GM23338 (cell line): ENCODE measurements around the gene CCDC160. TPM values are rescaled to one million over a fixed set of nuclear protein-coding genes. Genes with fewer than 3 reads are reported as not detected.

Source experiments
- ATAC-seq: fragments of 200-7000 bp; cut with Tn5 transposase; 3 replicates; pipeline ENCODE4 v1.9.1; 2020
- DNase-seq: peaks from one replicate; pipeline ENCODE4 v3.0.0-alpha.2; 2015; ENCODE audit warnings: low spot score
- H2AFZ ChIP-seq: fragments of 200-600 bp; sonication (generic); 2 replicates; pipeline ENCODE4 v1.8.0; 2016; ENCODE audit warnings: antibody characterized with exemption, mild to moderate bottlenecking, moderate library complexity
- H3F3A ChIP-seq: fragments of 200-600 bp; sonication (generic); replicated peaks from 2 replicates; pipeline ENCODE4 v1.8.0; 2017; ENCODE audit warnings: antibody characterized with exemption, mixed run types, low read depth
- H3K27ac ChIP-seq: fragments of 200-600 bp; sonication (generic); 2 replicates; pipeline ENCODE4 v1.6.1; 2016; ENCODE audit warnings: low read depth
- H3K27me3 ChIP-seq: fragments of 200-600 bp; sonication (generic); 2 replicates; pipeline ENCODE4 v1.8.0; 2016; ENCODE audit warnings: mild to moderate bottlenecking, mixed run types, moderate library complexity; ENCODE audit not compliant: insufficient read depth
- H3K36me3 ChIP-seq: fragments of 200-600 bp; sonication (generic); 2 replicates; pipeline ENCODE4 v1.8.0; 2016; ENCODE audit warnings: mild to moderate bottlenecking; ENCODE audit not compliant: insufficient read depth
- H3K4me1 ChIP-seq: fragments of 200-600 bp; sonication (generic); 2 replicates; pipeline ENCODE4 v1.8.0; 2016; ENCODE audit warnings: mild to moderate bottlenecking, moderate library complexity; ENCODE audit not compliant: insufficient read depth
- H3K4me2 ChIP-seq: fragments of 200-600 bp; sonication (generic); 2 replicates; pipeline ENCODE4 v1.7.1; 2017; ENCODE audit warnings: mixed run types
- H3K4me3 ChIP-seq: fragments of 200-600 bp; sonication (generic); 2 replicates; pipeline ENCODE4 v1.6.1; 2016; ENCODE audit warnings: mixed run types
- H3K79me2 ChIP-seq: fragments of 200-600 bp; sonication (generic); replicated peaks from 2 replicates; pipeline ENCODE4 v1.8.0; 2017; ENCODE audit warnings: mild to moderate bottlenecking; ENCODE audit not compliant: insufficient read depth
- H3K9me2 ChIP-seq: fragments of 200-600 bp; sonication (generic); 2 replicates; pipeline ENCODE4 v1.8.0; 2017; ENCODE audit not compliant: insufficient read depth
- H4K20me1 ChIP-seq: fragments of 200-600 bp; sonication (generic); replicated peaks from 2 replicates; pipeline ENCODE4 v1.8.0; 2017; ENCODE audit warnings: mild to moderate bottlenecking; ENCODE audit not compliant: insufficient read depth
- H3K27ac Mint-ChIP-seq: 2 replicates; pipeline ENCODE4 v1.8.0; 2020; ENCODE audit warnings: inconsistent platforms, mild to moderate bottlenecking, moderate library complexity, mixed read lengths
- H3K27me3 Mint-ChIP-seq: 3 replicates; pipeline ENCODE4 v1.8.0; 2022; ENCODE audit warnings: low read depth, mild to moderate bottlenecking, moderate library complexity, mixed read lengths, inconsistent platforms; ENCODE audit not compliant: insufficient read depth, poor library complexity
- H3K36me3 Mint-ChIP-seq: 3 replicates; pipeline ENCODE4 v1.8.0; 2021; ENCODE audit warnings: low read depth, mild to moderate bottlenecking, inconsistent platforms, moderate library complexity, mixed read lengths
- H3K4me1 Mint-ChIP-seq: 3 replicates; pipeline ENCODE4 v1.8.0; 2020; ENCODE audit warnings: mild to moderate bottlenecking, inconsistent platforms, mixed read lengths
- H3K4me3 Mint-ChIP-seq: 3 replicates; pipeline ENCODE4 v1.8.0; 2021; ENCODE audit warnings: moderate library complexity, mild to moderate bottlenecking, inconsistent platforms, mixed read lengths
- H3K9me3 Mint-ChIP-seq: 3 replicates; pipeline ENCODE4 v1.8.0; 2020; ENCODE audit warnings: moderate library complexity, mild to moderate bottlenecking, inconsistent platforms, mixed read lengths
- CREB1 ChIP-seq: fragments of 250-450 bp; sonication (Bioruptor Pico); IDR thresholded peaks from 2 replicates; pipeline ENCODE4 v1.5.0; 2020; ENCODE audit warnings: low read depth, mild to moderate bottlenecking, moderate library complexity
- EZH2 ChIP-seq: fragments of 200-600 bp; sonication (generic); IDR thresholded peaks from one replicate; pipeline ENCODE4 v1.8.0; 2017; ENCODE audit warnings: antibody characterized with exemption, mild to moderate bottlenecking, low read depth; ENCODE audit not compliant: unreplicated experiment
- EZH2phosphoT487 ChIP-seq: fragments of 200-600 bp; sonication (generic); IDR thresholded peaks from one replicate; pipeline ENCODE4 v1.8.1; 2018; ENCODE audit warnings: antibody characterized with exemption; ENCODE audit not compliant: unreplicated experiment
- JUNB ChIP-seq: IDR thresholded peaks from one replicate; pipeline ENCODE4 v1.6.1; 2016; ENCODE audit warnings: antibody characterized with exemption; ENCODE audit not compliant: unreplicated experiment
- NANOG ChIP-seq: IDR thresholded peaks from 2 replicates; pipeline ENCODE4 v1.6.1; 2016; ENCODE audit warnings: antibody characterized with exemption, borderline replicate concordance
- POLR2AphosphoS5 ChIP-seq: IDR thresholded peaks from 2 replicates; pipeline ENCODE4 v1.6.1; 2016; ENCODE audit warnings: antibody characterized with exemption, low read depth
- STAT1 ChIP-seq: IDR thresholded peaks from one replicate; pipeline ENCODE4 v1.6.1; 2016; ENCODE audit warnings: antibody characterized with exemption; ENCODE audit not compliant: unreplicated experiment
- ZNF114 ChIP-seq: fragments of 250-450 bp; sonication (Bioruptor Pico); IDR thresholded peaks from 2 replicates; pipeline ENCODE4 v1.5.0; 2020; ENCODE audit warnings: mild to moderate bottlenecking, moderate library complexity
- ZNF331 ChIP-seq: fragments of 250-450 bp; sonication (Bioruptor Pico); IDR thresholded peaks from 2 replicates; pipeline ENCODE4 v1.5.0; 2020; ENCODE audit warnings: low read depth, mild to moderate bottlenecking, moderate library complexity
- polyA plus RNA-seq: library from polyadenylated mRNA; unstranded; fragments of >200 nt; fragmentation: Nextera tagmentation; extraction: Ambion mirVana; gene quantifications from 2 replicates; pipeline ENCODE4 v1.2.1, GENCODE V29; 2016
- total RNA-seq: library from RNA; depleted of rRNA; stranded (reverse); fragments of >200 nt; shearing (Covaris generic); gene quantifications from 2 replicates; pipeline ENCODE4 v1.2.3, GENCODE V29; 2014
- TF ChIP-seq, protein P1 (sequence below): IDR thresholded peaks from 2 replicates; pipeline ENCODE4 v1.6.1; 2016; ENCODE audit warnings: antibody characterized with exemption
- TF ChIP-seq, protein P2 (sequence below): IDR thresholded peaks from one replicate; pipeline ENCODE4 v1.6.1; 2018; ENCODE audit warnings: antibody characterized with exemption; ENCODE audit not compliant: unreplicated experiment
- TF ChIP-seq, protein P3 (sequence below), 2 experiments: fragments of 200-600 bp in 1 of 2; sonication (generic) in 1 of 2; conservative IDR thresholded peaks; 2 replicates each; pipeline versions ENCODE4 v1.5.1 to v1.6.1; 2016 to 2017; ENCODE audit warnings: antibody characterized with exemption in 2 of 2, low read depth in 2 of 2, mild to moderate bottlenecking in 2 of 2, moderate library complexity in 1 of 2
- TF ChIP-seq, protein P4 (sequence below): fragments of 250-450 bp; sonication (Bioruptor Pico); IDR thresholded peaks from 2 replicates; pipeline ENCODE4 v1.5.0; 2020; ENCODE audit warnings: mild to moderate bottlenecking, moderate library complexity

Gene CCDC160
- total and polyA plus RNA-seq, 2 experiments from 2014 or later, result 2.7 to 6.9 TPM

DNA sequence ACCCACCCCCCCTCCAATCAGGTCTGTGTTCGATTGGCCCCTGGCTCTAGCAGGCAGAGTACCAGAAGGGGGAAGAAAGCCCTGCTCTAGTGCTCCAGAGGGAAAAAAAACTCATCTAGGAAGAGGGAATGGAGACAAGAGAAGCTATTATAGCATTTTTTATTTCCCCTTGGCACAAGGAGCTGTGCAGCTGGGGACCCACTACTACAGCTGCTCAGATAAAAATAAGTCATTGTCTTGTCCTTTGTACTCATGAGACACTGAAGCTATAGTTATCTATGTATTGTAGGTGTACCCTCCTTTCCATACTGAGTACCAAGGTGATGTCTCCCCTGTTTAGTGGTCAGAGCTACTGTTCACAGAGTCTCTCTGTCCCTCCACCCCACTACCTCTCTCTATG, 14.3 kb downstream of the CCDC160 start:
- Histone ChIP-seq H3K4me1 (peaks cover 4% of the 10 kb centered on the region; the same call in 1 of the 2 replicates), H3K27ac (no peak overlapping the region), H2AFZ (no peak overlapping the region), H3K79me2 (no peaks in the 10 kb centered on the region), H3K4me2 (no peak overlapping the region), H3K9me2 (no peaks in the 10 kb centered on the region), H3K36me3 (no peaks in the 10 kb centered on the region), H3K27me3 (no peaks in the 10 kb centered on the region), H4K20me1 (no peaks in the 10 kb centered on the region), H3F3A (no peaks in the 10 kb centered on the region), H3K4me3 (no peak overlapping the region)
- Mint-ChIP-seq H3K4me1 (peaks cover 14% of the 10 kb centered on the region), H3K27ac (no peak overlapping the region), H3K27me3 (no peaks in the 10 kb centered on the region), H3K9me3 (no peaks in the 10 kb centered on the region), H3K36me3 (no peaks in the 10 kb centered on the region; the same call in 2 of the 3 replicates), H3K4me3 (no peak overlapping the region)
- TF ChIP-seq, protein P1, sequence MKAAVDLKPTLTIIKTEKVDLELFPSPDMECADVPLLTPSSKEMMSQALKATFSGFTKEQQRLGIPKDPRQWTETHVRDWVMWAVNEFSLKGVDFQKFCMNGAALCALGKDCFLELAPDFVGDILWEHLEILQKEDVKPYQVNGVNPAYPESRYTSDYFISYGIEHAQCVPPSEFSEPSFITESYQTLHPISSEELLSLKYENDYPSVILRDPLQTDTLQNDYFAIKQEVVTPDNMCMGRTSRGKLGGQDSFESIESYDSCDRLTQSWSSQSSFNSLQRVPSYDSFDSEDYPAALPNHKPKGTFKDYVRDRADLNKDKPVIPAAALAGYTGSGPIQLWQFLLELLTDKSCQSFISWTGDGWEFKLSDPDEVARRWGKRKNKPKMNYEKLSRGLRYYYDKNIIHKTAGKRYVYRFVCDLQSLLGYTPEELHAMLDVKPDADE, result no peak
- no peak for TF ChIP-seq EZH2
- TF ChIP-seq JUNB, result no peak
- TF ChIP-seq, protein P2, sequence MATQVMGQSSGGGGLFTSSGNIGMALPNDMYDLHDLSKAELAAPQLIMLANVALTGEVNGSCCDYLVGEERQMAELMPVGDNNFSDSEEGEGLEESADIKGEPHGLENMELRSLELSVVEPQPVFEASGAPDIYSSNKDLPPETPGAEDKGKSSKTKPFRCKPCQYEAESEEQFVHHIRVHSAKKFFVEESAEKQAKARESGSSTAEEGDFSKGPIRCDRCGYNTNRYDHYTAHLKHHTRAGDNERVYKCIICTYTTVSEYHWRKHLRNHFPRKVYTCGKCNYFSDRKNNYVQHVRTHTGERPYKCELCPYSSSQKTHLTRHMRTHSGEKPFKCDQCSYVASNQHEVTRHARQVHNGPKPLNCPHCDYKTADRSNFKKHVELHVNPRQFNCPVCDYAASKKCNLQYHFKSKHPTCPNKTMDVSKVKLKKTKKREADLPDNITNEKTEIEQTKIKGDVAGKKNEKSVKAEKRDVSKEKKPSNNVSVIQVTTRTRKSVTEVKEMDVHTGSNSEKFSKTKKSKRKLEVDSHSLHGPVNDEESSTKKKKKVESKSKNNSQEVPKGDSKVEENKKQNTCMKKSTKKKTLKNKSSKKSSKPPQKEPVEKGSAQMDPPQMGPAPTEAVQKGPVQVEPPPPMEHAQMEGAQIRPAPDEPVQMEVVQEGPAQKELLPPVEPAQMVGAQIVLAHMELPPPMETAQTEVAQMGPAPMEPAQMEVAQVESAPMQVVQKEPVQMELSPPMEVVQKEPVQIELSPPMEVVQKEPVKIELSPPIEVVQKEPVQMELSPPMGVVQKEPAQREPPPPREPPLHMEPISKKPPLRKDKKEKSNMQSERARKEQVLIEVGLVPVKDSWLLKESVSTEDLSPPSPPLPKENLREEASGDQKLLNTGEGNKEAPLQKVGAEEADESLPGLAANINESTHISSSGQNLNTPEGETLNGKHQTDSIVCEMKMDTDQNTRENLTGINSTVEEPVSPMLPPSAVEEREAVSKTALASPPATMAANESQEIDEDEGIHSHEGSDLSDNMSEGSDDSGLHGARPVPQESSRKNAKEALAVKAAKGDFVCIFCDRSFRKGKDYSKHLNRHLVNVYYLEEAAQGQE, result no peak
- no peak for TF ChIP-seq POLR2AphosphoS5
- TF ChIP-seq STAT1, result no peak
- TF ChIP-seq ZNF114 (CRISPR knock-in tag), result no peak
- no peak for TF ChIP-seq NANOG
- TF ChIP-seq, protein P3, sequence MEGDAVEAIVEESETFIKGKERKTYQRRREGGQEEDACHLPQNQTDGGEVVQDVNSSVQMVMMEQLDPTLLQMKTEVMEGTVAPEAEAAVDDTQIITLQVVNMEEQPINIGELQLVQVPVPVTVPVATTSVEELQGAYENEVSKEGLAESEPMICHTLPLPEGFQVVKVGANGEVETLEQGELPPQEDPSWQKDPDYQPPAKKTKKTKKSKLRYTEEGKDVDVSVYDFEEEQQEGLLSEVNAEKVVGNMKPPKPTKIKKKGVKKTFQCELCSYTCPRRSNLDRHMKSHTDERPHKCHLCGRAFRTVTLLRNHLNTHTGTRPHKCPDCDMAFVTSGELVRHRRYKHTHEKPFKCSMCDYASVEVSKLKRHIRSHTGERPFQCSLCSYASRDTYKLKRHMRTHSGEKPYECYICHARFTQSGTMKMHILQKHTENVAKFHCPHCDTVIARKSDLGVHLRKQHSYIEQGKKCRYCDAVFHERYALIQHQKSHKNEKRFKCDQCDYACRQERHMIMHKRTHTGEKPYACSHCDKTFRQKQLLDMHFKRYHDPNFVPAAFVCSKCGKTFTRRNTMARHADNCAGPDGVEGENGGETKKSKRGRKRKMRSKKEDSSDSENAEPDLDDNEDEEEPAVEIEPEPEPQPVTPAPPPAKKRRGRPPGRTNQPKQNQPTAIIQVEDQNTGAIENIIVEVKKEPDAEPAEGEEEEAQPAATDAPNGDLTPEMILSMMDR (conservative IDR thresholded peaks at IDR 0.05; ENCODE audit: low read depth in 2 of 2), result no peak
- no peak for TF ChIP-seq ZNF331
- no peak for TF ChIP-seq EZH2phosphoT487
- TF ChIP-seq, protein P4, sequence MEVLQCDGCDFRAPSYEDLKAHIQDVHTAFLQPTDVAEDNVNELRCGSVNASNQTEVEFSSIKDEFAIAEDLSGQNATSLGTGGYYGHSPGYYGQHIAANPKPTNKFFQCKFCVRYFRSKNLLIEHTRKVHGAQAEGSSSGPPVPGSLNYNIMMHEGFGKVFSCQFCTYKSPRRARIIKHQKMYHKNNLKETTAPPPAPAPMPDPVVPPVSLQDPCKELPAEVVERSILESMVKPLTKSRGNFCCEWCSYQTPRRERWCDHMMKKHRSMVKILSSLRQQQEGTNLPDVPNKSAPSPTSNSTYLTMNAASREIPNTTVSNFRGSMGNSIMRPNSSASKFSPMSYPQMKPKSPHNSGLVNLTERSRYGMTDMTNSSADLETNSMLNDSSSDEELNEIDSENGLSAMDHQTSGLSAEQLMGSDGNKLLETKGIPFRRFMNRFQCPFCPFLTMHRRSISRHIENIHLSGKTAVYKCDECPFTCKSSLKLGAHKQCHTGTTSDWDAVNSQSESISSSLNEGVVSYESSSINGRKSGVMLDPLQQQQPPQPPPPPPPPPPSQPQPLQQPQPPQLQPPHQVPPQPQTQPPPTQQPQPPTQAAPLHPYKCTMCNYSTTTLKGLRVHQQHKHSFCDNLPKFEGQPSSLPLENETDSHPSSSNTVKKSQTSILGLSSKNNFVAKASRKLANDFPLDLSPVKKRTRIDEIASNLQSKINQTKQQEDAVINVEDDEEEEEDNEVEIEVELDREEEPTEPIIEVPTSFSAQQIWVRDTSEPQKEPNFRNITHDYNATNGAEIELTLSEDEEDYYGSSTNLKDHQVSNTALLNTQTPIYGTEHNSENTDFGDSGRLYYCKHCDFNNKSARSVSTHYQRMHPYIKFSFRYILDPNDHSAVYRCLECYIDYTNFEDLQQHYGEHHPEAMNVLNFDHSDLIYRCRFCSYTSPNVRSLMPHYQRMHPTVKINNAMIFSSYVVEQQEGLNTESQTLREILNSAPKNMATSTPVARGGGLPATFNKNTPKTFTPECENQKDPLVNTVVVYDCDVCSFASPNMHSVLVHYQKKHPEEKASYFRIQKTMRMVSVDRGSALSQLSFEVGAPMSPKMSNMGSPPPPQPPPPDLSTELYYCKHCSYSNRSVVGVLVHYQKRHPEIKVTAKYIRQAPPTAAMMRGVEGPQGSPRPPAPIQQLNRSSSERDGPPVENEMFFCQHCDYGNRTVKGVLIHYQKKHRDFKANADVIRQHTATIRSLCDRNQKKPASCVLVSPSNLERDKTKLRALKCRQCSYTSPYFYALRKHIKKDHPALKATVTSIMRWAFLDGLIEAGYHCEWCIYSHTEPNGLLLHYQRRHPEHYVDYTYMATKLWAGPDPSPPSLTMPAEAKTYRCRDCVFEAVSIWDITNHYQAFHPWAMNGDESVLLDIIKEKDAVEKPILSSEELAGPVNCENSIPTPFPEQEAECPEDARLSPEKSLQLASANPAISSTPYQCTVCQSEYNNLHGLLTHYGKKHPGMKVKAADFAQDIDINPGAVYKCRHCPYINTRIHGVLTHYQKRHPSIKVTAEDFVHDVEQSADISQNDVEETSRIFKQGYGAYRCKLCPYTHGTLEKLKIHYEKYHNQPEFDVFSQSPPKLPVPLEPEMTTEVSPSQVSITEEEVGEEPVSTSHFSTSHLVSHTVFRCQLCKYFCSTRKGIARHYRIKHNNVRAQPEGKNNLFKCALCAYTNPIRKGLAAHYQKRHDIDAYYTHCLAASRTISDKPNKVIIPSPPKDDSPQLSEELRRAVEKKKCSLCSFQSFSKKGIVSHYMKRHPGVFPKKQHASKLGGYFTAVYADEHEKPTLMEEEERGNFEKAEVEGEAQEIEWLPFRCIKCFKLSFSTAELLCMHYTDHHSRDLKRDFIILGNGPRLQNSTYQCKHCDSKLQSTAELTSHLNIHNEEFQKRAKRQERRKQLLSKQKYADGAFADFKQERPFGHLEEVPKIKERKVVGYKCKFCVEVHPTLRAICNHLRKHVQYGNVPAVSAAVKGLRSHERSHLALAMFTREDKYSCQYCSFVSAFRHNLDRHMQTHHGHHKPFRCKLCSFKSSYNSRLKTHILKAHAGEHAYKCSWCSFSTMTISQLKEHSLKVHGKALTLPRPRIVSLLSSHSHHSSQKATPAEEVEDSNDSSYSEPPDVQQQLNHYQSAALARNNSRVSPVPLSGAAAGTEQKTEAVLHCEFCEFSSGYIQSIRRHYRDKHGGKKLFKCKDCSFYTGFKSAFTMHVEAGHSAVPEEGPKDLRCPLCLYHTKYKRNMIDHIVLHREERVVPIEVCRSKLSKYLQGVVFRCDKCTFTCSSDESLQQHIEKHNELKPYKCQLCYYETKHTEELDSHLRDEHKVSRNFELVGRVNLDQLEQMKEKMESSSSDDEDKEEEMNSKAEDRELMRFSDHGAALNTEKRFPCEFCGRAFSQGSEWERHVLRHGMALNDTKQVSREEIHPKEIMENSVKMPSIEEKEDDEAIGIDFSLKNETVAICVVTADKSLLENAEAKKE (CRISPR knock-in tag), result no peak
- no peak for TF ChIP-seq CREB1 (CRISPR knock-in tag)
- ATAC-seq, result no peak
- no peak for DNase-seq
